H1 (cell line): ENCODE measurements around the gene BRAP. TPM values are rescaled to one million over a fixed set of nuclear protein-coding genes. Genes with fewer than 3 reads are reported as not detected.

Experiments used
- CTCF ChIA-PET: fragments of 300-600 bp; sonication (Branson Sonifier 250); formaldehyde crosslinking; loops from one replicate; lab custom pipeline; 2021; ENCODE audit not compliant: partially characterized antibody; lab: Charles Lee
- POLR2A ChIA-PET: fragments of 300-600 bp; sonication (Branson Sonifier 250); formaldehyde crosslinking; loops from one replicate; lab custom pipeline; 2021; ENCODE audit warnings: inconsistent platforms; ENCODE audit not compliant: partially characterized antibody; lab: Charles Lee
- DNase-seq, 2 experiments: peaks; one replicate each; pipeline versions ENCODE4 v3.0.0 to v3.0.0-alpha.2; 2010 to 2022; ENCODE audit warnings: low spot score in 2 of 2, low read depth in 1 of 2, mixed read lengths in 1 of 2
- FAIRE-seq: peaks from 2 replicates; lab custom pipeline; 2011; peaks lifted over from hg19 to GRCh38; lab: Jason Lieb, UNC
- H2AFZ ChIP-seq: 2 replicates; pipeline ENCODE4 v1.8.1; 2012; ENCODE audit warnings: low read length, inconsistent platforms
- H2AK5ac ChIP-seq: 2 replicates; pipeline ENCODE4 v1.6.1; 2013; ENCODE audit warnings: low read depth, low read length
- H2BK120ac ChIP-seq: replicated peaks from 2 replicates; pipeline ENCODE3; 2013; ENCODE audit warnings: low read depth, low read length, inconsistent platforms
- H2BK12ac ChIP-seq: 2 replicates; pipeline ENCODE4 v1.6.1; 2013; ENCODE audit warnings: low read depth, low read length
- H2BK15ac ChIP-seq: 2 replicates; pipeline ENCODE4 v1.6.1; 2013; ENCODE audit warnings: low read length
- H2BK20ac ChIP-seq: 2 replicates; pipeline ENCODE4 v1.6.1; 2013; ENCODE audit warnings: low read length
- H2BK5ac ChIP-seq: 2 replicates; pipeline ENCODE4 v1.6.1; 2013; ENCODE audit warnings: low read depth, low read length
- H3K14ac ChIP-seq: 2 replicates; pipeline ENCODE4 v1.6.1; 2013; ENCODE audit warnings: inconsistent platforms; ENCODE audit not compliant: insufficient read length
- H3K18ac ChIP-seq: 2 replicates; pipeline ENCODE4 v1.6.1; 2013; ENCODE audit warnings: low read length; ENCODE audit errors: extremely low read depth
- H3K23ac ChIP-seq: 2 replicates; pipeline ENCODE4 v1.6.1; 2013; ENCODE audit warnings: inconsistent platforms; ENCODE audit not compliant: insufficient read length
- H3K23me2 ChIP-seq: 2 replicates; pipeline ENCODE4 v1.6.1; 2013; ENCODE audit warnings: low read depth, low read length
- H3K27ac ChIP-seq: 2 replicates; pipeline ENCODE4 v1.6.1; 2011; ENCODE audit warnings: low read depth, low read length, inconsistent platforms
- H3K27me3 ChIP-seq, 4 experiments: replicated peaks in 1 of 4; 1 replicate in 1 of 4; 2 replicates in 3 of 4; pipeline versions ENCODE4 v1.6.1 to v1.8.1; 2011 to 2013; ENCODE audit warnings: low read length in 3 of 4, mild to moderate bottlenecking in 3 of 4, inconsistent platforms in 2 of 4, mixed read lengths in 2 of 4, moderate library complexity in 1 of 4; ENCODE audit not compliant: control insufficient read depth in 3 of 4, insufficient read depth in 3 of 4; ENCODE audit errors: extremely low read depth in 1 of 4
- H3K36me3 ChIP-seq, 4 experiments: 2 replicates each; pipeline versions ENCODE4 v1.6.1 to v1.8.1; 2011 to 2013; ENCODE audit warnings: mild to moderate bottlenecking in 4 of 4, low read length in 3 of 4, moderate library complexity in 2 of 4, control low read depth in 1 of 4, inconsistent platforms in 1 of 4; ENCODE audit not compliant: insufficient read depth in 4 of 4, control insufficient read depth in 2 of 4
- H3K4ac ChIP-seq: replicated peaks from 2 replicates; pipeline ENCODE3; 2013; ENCODE audit warnings: low read length, low read depth, mixed read lengths, inconsistent platforms; ENCODE audit not compliant: insufficient read length
- H3K4me1 ChIP-seq, 4 experiments: replicated peaks in 1 of 4; 1 replicate in 1 of 4; 2 replicates in 3 of 4; pipeline versions ENCODE4 v1.6.1 to v1.8.1; 2011 to 2013; ENCODE audit warnings: low read length in 3 of 4, inconsistent platforms in 2 of 4, mixed read lengths in 1 of 4; ENCODE audit not compliant: insufficient read depth in 4 of 4, control insufficient read depth in 3 of 4
- H3K4me2 ChIP-seq, 2 experiments: 2 replicates each; pipeline versions ENCODE4 v1.6.1 to v1.8.1; 2011 to 2013; ENCODE audit warnings: low read depth in 2 of 2, low read length in 2 of 2, control low read depth in 1 of 2, inconsistent platforms in 1 of 2, mild to moderate bottlenecking in 1 of 2; ENCODE audit not compliant: insufficient read depth in 1 of 2
- H3K4me3 ChIP-seq, 4 experiments: fragments of 200-600, 300-600 bp in 1 of 4; sonication (generic), shearing (Covaris generic), sonication (Bioruptor Twin) in 1 of 4; 2 replicates each; pipeline versions ENCODE4 v1.5.1 to v1.8.1; 2011 to 2016; ENCODE audit warnings: low read length in 4 of 4, low read depth in 3 of 4, control low read depth in 2 of 4, inconsistent platforms in 2 of 4, mild to moderate bottlenecking in 2 of 4, mixed read lengths in 1 of 4, moderate library complexity in 1 of 4; ENCODE audit not compliant: insufficient read depth in 2 of 4; ENCODE audit errors: extremely low read depth in 1 of 4
- H3K56ac ChIP-seq: replicated peaks from 2 replicates; pipeline ENCODE3; 2013; ENCODE audit warnings: low read depth, mild to moderate bottlenecking, mixed read lengths, low read length, inconsistent platforms; ENCODE audit not compliant: insufficient read length
- H3K79me1 ChIP-seq: 2 replicates; pipeline ENCODE4 v1.6.1; 2013; ENCODE audit warnings: low read depth, low read length, control low read depth
- H3K79me2 ChIP-seq, 2 experiments: 2 replicates each; pipeline versions ENCODE4 v1.6.1 to v1.8.1; 2012 to 2013; ENCODE audit warnings: low read length in 2 of 2, mild to moderate bottlenecking in 2 of 2, inconsistent platforms in 1 of 2; ENCODE audit not compliant: insufficient read depth in 2 of 2, control insufficient read depth in 1 of 2
- H3K9ac ChIP-seq, 4 experiments: replicated peaks in 1 of 4; 1 replicate in 1 of 4; 2 replicates in 3 of 4; pipeline versions ENCODE4 v1.6.1 to v1.8.1; 2011 to 2013; ENCODE audit warnings: low read depth in 3 of 4, low read length in 3 of 4, control low read depth in 2 of 4, mild to moderate bottlenecking in 2 of 4, moderate library complexity in 2 of 4, inconsistent platforms in 1 of 4; ENCODE audit errors: extremely low read depth in 1 of 4
- H3K9me3 ChIP-seq, 2 experiments: 2 replicates each; pipeline versions ENCODE4 v1.6.1 to v1.8.1; 2012 to 2013; ENCODE audit warnings: mild to moderate bottlenecking in 2 of 2, moderate library complexity in 2 of 2, control low read depth in 1 of 2, inconsistent platforms in 1 of 2, low read depth in 1 of 2, low read length in 1 of 2, mixed read lengths in 1 of 2; ENCODE audit not compliant: insufficient read depth in 2 of 2
- H4K20me1 ChIP-seq, 2 experiments: replicated peaks in 1 of 2; 2 replicates each; pipeline versions ENCODE3 to v1.8.1; 2011 to 2013; ENCODE audit warnings: inconsistent platforms in 2 of 2, low read length in 2 of 2, mild to moderate bottlenecking in 1 of 2; ENCODE audit not compliant: insufficient read depth in 2 of 2, control insufficient read depth in 1 of 2
- H4K5ac ChIP-seq: 2 replicates; pipeline ENCODE4 v1.6.1; 2013; ENCODE audit warnings: low read length, low read depth, mixed read lengths, inconsistent platforms; ENCODE audit not compliant: insufficient read length
- H4K8ac ChIP-seq: 2 replicates; pipeline ENCODE4 v1.8.0; 2013; ENCODE audit warnings: mild to moderate bottlenecking, moderate library complexity, low read length, inconsistent platforms; ENCODE audit not compliant: insufficient read depth; ENCODE audit errors: extremely low read depth
- H4K91ac ChIP-seq: replicated peaks from 2 replicates; pipeline ENCODE3; 2013; ENCODE audit warnings: low read length, mixed read lengths, inconsistent platforms; ENCODE audit not compliant: insufficient read length
- CHD1 ChIP-seq: IDR thresholded peaks from 2 replicates; pipeline ENCODE4 v1.6.1; 2012; ENCODE audit warnings: low read depth, low read length, improper control_type of control experiment
- CREB1 ChIP-seq: IDR thresholded peaks from 2 replicates; pipeline ENCODE4 v1.6.1; 2012; ENCODE audit warnings: inconsistent platforms
- HDAC2 ChIP-seq, 2 experiments: fragments of 300-600 bp in 1 of 2; sonication (generic) in 1 of 2; IDR thresholded peaks; 2 replicates each; pipeline ENCODE4 v1.6.1; 2011 to 2012; ENCODE audit warnings: low read depth in 2 of 2, low read length in 2 of 2, mild to moderate bottlenecking in 2 of 2, moderate library complexity in 2 of 2, borderline replicate concordance in 1 of 2, inconsistent platforms in 1 of 2
- JUND ChIP-seq: IDR thresholded peaks from 2 replicates; pipeline ENCODE4 v1.6.1; 2011; ENCODE audit warnings: mild to moderate bottlenecking, improper control_type of control experiment, low read length
- KDM5A ChIP-seq: fragments of 200-600 bp; IDR thresholded peaks from 2 replicates; pipeline ENCODE4 v1.7.1; 2012; ENCODE audit warnings: mild to moderate bottlenecking, low read length, inconsistent platforms, mixed read lengths
- PHF8 ChIP-seq: fragments of 200-600 bp; sonication (generic); conservative IDR thresholded peaks from 2 replicates; pipeline ENCODE4 v1.7.1; 2012; ENCODE audit warnings: low read depth, mild to moderate bottlenecking, inconsistent platforms, low read length, moderate library complexity
- POU5F1 ChIP-seq: IDR thresholded peaks from 2 replicates; pipeline ENCODE4 v1.6.1; 2011; ENCODE audit warnings: low read depth, mild to moderate bottlenecking, low read length, moderate library complexity
- RAD21 ChIP-seq, 2 experiments: IDR thresholded peaks in 1 of 2; conservative IDR thresholded peaks in 1 of 2; 2 replicates each; pipeline ENCODE4 v1.6.1; 2011; ENCODE audit warnings: low read depth in 2 of 2, low read length in 2 of 2, improper control_type of control experiment in 1 of 2, inconsistent platforms in 1 of 2, mild to moderate bottlenecking in 1 of 2, moderate library complexity in 1 of 2
- SP1 ChIP-seq: IDR thresholded peaks from 2 replicates; pipeline ENCODE4 v1.6.1; 2011; ENCODE audit warnings: low read depth, low read length
- SP4 ChIP-seq: IDR thresholded peaks from 2 replicates; pipeline ENCODE4 v1.6.1; 2012; ENCODE audit warnings: low read length, inconsistent platforms
- SRF ChIP-seq: IDR thresholded peaks from 2 replicates; pipeline ENCODE4 v1.6.1; 2011; ENCODE audit warnings: mild to moderate bottlenecking, low read depth, low read length, moderate library complexity
- WGBS, 2 experiments: shearing (Covaris generic) in 1 of 2; methylation state at CpG; one replicate each; pipeline versions ENCODE4 v1.1.6 to v1.1.7; 2013 to 2015; ENCODE audit warnings: low lambda C conversion rate in 2 of 2, mixed read lengths in 2 of 2, inconsistent platforms in 1 of 2, low coverage in 1 of 2, missing lambda C conversion rate in 1 of 2; ENCODE audit not compliant: insufficient replicate concordance in 2 of 2, insufficient coverage in 1 of 2, insufficient read length in 1 of 2; ENCODE audit errors: extremely low coverage in 1 of 2, missing lambda C conversion rate in 1 of 2; 5-methylcytosine and 5-hydroxymethylcytosine counted together
- polyA plus RNA-seq, 7 experiments: library from polyadenylated mRNA; depleted of rRNA in 3 of 7; stranded (reverse) in 5 of 7; unstranded in 2 of 7; fragments of >200 nt in 5 of 7; fragments of 200-250 nt in 2 of 7; gene quantifications; 1 replicate in 5 of 7; 2 replicates in 1 of 7; 4 replicates in 1 of 7; pipeline versions ENCODE4 v1.2.1 to v1.2.3, GENCODE V29; 2011 to 2013; ENCODE audit warnings: missing spikeins in 2 of 7, mixed read lengths in 2 of 7
- total RNA-seq: library from RNA; stranded (reverse); fragmentation: NEBNext Ultra II Directional; extraction: Animal tissue kit (Norgen Biotek cat#: 25700); gene quantifications from 2 replicates; pipeline ENCODE4 v1.2.1, GENCODE V29; 2021
- TF ChIP-seq, protein P1 (sequence below), 3 experiments: IDR thresholded peaks; 1 replicate in 2 of 3; 2 replicates in 1 of 3; pipeline versions ENCODE4 v1.5.1 to v1.6.1; 2011; ENCODE audit warnings: low read length in 3 of 3, mild to moderate bottlenecking in 3 of 3, inconsistent platforms in 2 of 3, low read depth in 1 of 3, moderate library complexity in 1 of 3; ENCODE audit not compliant: insufficient read depth in 1 of 3; ENCODE audit errors: control extremely low read depth in 1 of 3

Gene BRAP
- total and polyA plus RNA-seq, 2 of the 8 experiments (the other 6 are each of a cell fraction or from before 2014, with no cell fraction given): 12.8 to 22.2 TPM

- H2BK120ac ChIP-seq: no peak overlapping the region
- no peak overlapping the region for H2BK5ac ChIP-seq
- CTCF ChIA-PET: interaction anchor here (0.6 to 1.3 kb wide), 4 partner anchors 9 to 127 kb away, joined by 3 read pairs; no protein-coding TSS in a partner anchor
- H3K4me2 ChIP-seq: no peak overlapping the region
- H2BK20ac ChIP-seq: no peak overlapping the region
- H3K36me3 ChIP-seq: peaks cover 7 to 54% (median 42%) of the 10 kb centered on the region in 4 experiments; a peak in 6 of 8 replicates
- H3K4ac ChIP-seq: no peak overlapping the region
- no peak overlapping the region for H3K4me3 ChIP-seq
- H3K56ac ChIP-seq: no peak overlapping the region
- H3K79me1 ChIP-seq: no peaks in the 10 kb centered on the region
- no peak overlapping the region for H4K8ac ChIP-seq
- H3K27ac ChIP-seq: no peak overlapping the region
- H2AFZ ChIP-seq: no peak overlapping the region
- H3K27me3 ChIP-seq: no peaks in the 10 kb centered on the region
- no peak overlapping the region for H2AK5ac ChIP-seq
- no peak overlapping the region for H4K91ac ChIP-seq
- no peak overlapping the region for H2BK15ac ChIP-seq
- H3K14ac ChIP-seq: no peak overlapping the region
- no peaks in the 10 kb centered on the region for H3K4me1 ChIP-seq
- POLR2A ChIA-PET: interaction anchor here (2.1 kb wide), 1 partner anchor 30 kb away, joined by 4 read pairs; the partner anchor contains the start of genes ACAD10 and BRAP
- no peak overlapping the region for H3K18ac ChIP-seq
- no peak overlapping the region for H4K5ac ChIP-seq
- H3K9ac ChIP-seq: no peak overlapping the region
- WGBS, 2 experiments: 95% methylated on average over 4 of the region's 4 CpGs; no CpG with 5 or more reads in 1 of the 2 experiments
- H3K23ac ChIP-seq: no peak overlapping the region
- H2BK12ac ChIP-seq: no peak overlapping the region
- no peak for DNase-seq
- no peaks in the 10 kb centered on the region for H3K23me2 ChIP-seq
- FAIRE-seq: no peak
- H4K20me1 ChIP-seq: no peaks in the 10 kb centered on the region
- no peaks in the 10 kb centered on the region for H3K9me3 ChIP-seq
- no peaks in the 10 kb centered on the region for H3K79me2 ChIP-seq
- TF ChIP-seq SP1 (no peak), HDAC2 (IDR thresholded peaks at IDR 0.05; ENCODE audit: borderline replicate concordance in 1 of 2, low read depth in 2 of 2, low read length in 2 of 2) (no peak), RAD21 (IDR thresholded peaks at IDR 0.05 in 1 of 2, conservative IDR thresholded peaks at IDR 0.05 in 1 of 2; ENCODE audit: low read depth in 2 of 2, low read length in 2 of 2) (no peak), JUND (no peak), SP4 (no peak), POU5F1 (no peak), PHF8 (no peak), SRF (no peak), KDM5A (no peak), CHD1 (no peak), CREB1 (no peak)
- TF ChIP-seq, protein P1, sequence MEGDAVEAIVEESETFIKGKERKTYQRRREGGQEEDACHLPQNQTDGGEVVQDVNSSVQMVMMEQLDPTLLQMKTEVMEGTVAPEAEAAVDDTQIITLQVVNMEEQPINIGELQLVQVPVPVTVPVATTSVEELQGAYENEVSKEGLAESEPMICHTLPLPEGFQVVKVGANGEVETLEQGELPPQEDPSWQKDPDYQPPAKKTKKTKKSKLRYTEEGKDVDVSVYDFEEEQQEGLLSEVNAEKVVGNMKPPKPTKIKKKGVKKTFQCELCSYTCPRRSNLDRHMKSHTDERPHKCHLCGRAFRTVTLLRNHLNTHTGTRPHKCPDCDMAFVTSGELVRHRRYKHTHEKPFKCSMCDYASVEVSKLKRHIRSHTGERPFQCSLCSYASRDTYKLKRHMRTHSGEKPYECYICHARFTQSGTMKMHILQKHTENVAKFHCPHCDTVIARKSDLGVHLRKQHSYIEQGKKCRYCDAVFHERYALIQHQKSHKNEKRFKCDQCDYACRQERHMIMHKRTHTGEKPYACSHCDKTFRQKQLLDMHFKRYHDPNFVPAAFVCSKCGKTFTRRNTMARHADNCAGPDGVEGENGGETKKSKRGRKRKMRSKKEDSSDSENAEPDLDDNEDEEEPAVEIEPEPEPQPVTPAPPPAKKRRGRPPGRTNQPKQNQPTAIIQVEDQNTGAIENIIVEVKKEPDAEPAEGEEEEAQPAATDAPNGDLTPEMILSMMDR (IDR thresholded peaks at IDR 0.05; ENCODE audit: control extremely low read depth in 1 of 3, insufficient read depth in 1 of 3, low read depth in 1 of 3, low read length in 3 of 3): no peak
Observed at GRCh38 chr12:111656016-111656415, 29.7 kb downstream of the BRAP start.
